Neural cell (in vitro differentiated cells): ENCODE measurements around the gene LBH. TPM values are rescaled to one million over a fixed set of nuclear protein-coding genes. Genes with fewer than 3 reads are reported as not detected.

Experiments
- H2AFZ ChIP-seq: fragments of 200-600, 300-800 bp; sonication (generic), shearing (Covaris generic); 2 replicates; pipeline ENCODE4 v1.6.0; 2014; ENCODE audit warnings: low read depth, mild to moderate bottlenecking, antibody characterized with exemption, low read length, moderate library complexity
- H3F3A ChIP-seq: fragments of 200-600 bp; shearing (Covaris generic); 2 replicates; pipeline ENCODE4 v1.6.1; 2016; ENCODE audit warnings: mild to moderate bottlenecking, moderate library complexity, mixed read lengths, antibody characterized with exemption, low read length; ENCODE audit not compliant: insufficient read depth, poor library complexity, severe bottlenecking
- H3K27ac ChIP-seq: fragments of 200-600, 300-800 bp; sonication (generic), shearing (Covaris generic); 2 replicates; pipeline ENCODE4 v1.5.1; 2014; ENCODE audit warnings: mild to moderate bottlenecking, low read length, moderate library complexity
- H3K27me3 ChIP-seq: fragments of 300-800, 200-600 bp; sonication (generic), shearing (Covaris generic); 2 replicates; pipeline ENCODE4 v1.6.0; 2014; ENCODE audit warnings: mild to moderate bottlenecking, low read depth, low read length, moderate library complexity; ENCODE audit not compliant: insufficient read depth
- H3K36me3 ChIP-seq: fragments of 300-800, 200-600 bp; sonication (generic), shearing (Covaris generic); 2 replicates; pipeline ENCODE4 v1.5.1; 2014; ENCODE audit warnings: mild to moderate bottlenecking, antibody characterized with exemption, low read length, moderate library complexity; ENCODE audit not compliant: insufficient read depth
- H3K4me2 ChIP-seq: fragments of 300-800, 200-600 bp; sonication (generic), shearing (Covaris generic); 2 replicates; pipeline ENCODE4 v1.6.0; 2014; ENCODE audit warnings: mild to moderate bottlenecking, low read length
- H3K4me3 ChIP-seq: fragments of 300-800, 200-600 bp; sonication (generic), shearing (Covaris generic); 2 replicates; pipeline ENCODE4 v1.5.1; 2014; ENCODE audit warnings: mild to moderate bottlenecking, low read length, moderate library complexity
- H3K79me2 ChIP-seq: fragments of 200-600 bp; shearing (Covaris generic); replicated peaks from 2 replicates; pipeline ENCODE4 v1.6.0; 2014; ENCODE audit warnings: mild to moderate bottlenecking, low read length, moderate library complexity; ENCODE audit not compliant: insufficient read depth
- H3K9ac ChIP-seq: fragments of 300-800, 200-600 bp; sonication (generic), shearing (Covaris generic); 2 replicates; pipeline ENCODE4 v1.6.1; 2016; ENCODE audit warnings: mild to moderate bottlenecking, low read length, mixed read lengths
- H3K9me2 ChIP-seq: fragments of 200-600 bp; shearing (Covaris generic); 2 replicates; pipeline ENCODE4 v1.6.1; 2016; ENCODE audit warnings: mild to moderate bottlenecking, low read length, mixed read lengths; ENCODE audit not compliant: insufficient read depth
- H3K9me3 ChIP-seq: fragments of 200-600, 300-800 bp; sonication (generic), shearing (Covaris generic); 2 replicates; pipeline ENCODE4 v1.6.1; 2016; ENCODE audit warnings: mild to moderate bottlenecking, mixed run types, low read length, moderate library complexity, mixed read lengths
- H4K20me1 ChIP-seq: fragments of 200-600 bp; shearing (Covaris generic); 2 replicates; pipeline ENCODE4 v1.6.1; 2016; ENCODE audit warnings: mild to moderate bottlenecking, mixed run types; ENCODE audit not compliant: insufficient read depth
- CTCF ChIP-seq: fragments of 450-650 bp; IDR thresholded peaks from 2 replicates; pipeline ENCODE4 v1.5.1; 2014; ENCODE audit warnings: antibody characterized with exemption, mild to moderate bottlenecking, moderate library complexity; ENCODE audit not compliant: poor library complexity, severe bottlenecking
- EP300 ChIP-seq: fragments of 450-650 bp; conservative IDR thresholded peaks from 2 replicates; pipeline ENCODE4 v1.6.1; 2014; ENCODE audit warnings: antibody characterized with exemption, mild to moderate bottlenecking, moderate library complexity; ENCODE audit not compliant: poor library complexity, severe bottlenecking
- EZH2 ChIP-seq: fragments of 200-600, 300-800 bp; shearing (Covaris generic), sonication (generic); IDR thresholded peaks from 2 replicates; pipeline ENCODE4 v1.6.1; 2014; ENCODE audit warnings: antibody characterized with exemption, low read length, borderline replicate concordance, mild to moderate bottlenecking; ENCODE audit not compliant: insufficient read depth, poor library complexity, severe bottlenecking
- MXI1 ChIP-seq: fragments of 450-650 bp; conservative IDR thresholded peaks from 2 replicates; pipeline ENCODE4 v1.6.1; 2014; ENCODE audit warnings: antibody characterized with exemption, mild to moderate bottlenecking; ENCODE audit not compliant: poor library complexity, severe bottlenecking
- POLR2AphosphoS5 ChIP-seq: IDR thresholded peaks from 2 replicates; pipeline ENCODE4 v1.6.1; 2012
- RAD21 ChIP-seq: fragments of 450-650 bp; conservative IDR thresholded peaks from 2 replicates; pipeline ENCODE4 v1.6.1; 2014; ENCODE audit warnings: antibody characterized with exemption, mild to moderate bottlenecking, moderate library complexity
- SMC3 ChIP-seq: fragments of 450-650 bp; conservative IDR thresholded peaks from 2 replicates; pipeline ENCODE4 v1.6.1; 2014; ENCODE audit warnings: antibody characterized with exemption, mild to moderate bottlenecking, moderate library complexity; ENCODE audit not compliant: poor library complexity
- TAF1 ChIP-seq: IDR thresholded peaks from 2 replicates; pipeline ENCODE4 v1.6.1; 2012; ENCODE audit warnings: low read depth
- polyA plus RNA-seq: library from polyadenylated mRNA; depleted of rRNA; stranded (reverse); fragments of >200 nt; gene quantifications from 2 replicates; pipeline ENCODE4 v1.2.3, GENCODE V29; 2014
- TF ChIP-seq, protein P1 (sequence below): IDR thresholded peaks from 2 replicates; pipeline ENCODE4 v1.6.1; 2012; ENCODE audit warnings: borderline replicate concordance

Gene LBH
- polyA plus RNA-seq, 1 donor from 2014 or later = 345 TPM

- no peak overlapping the region for H3K4me3 ChIP-seq
- H3K79me2 ChIP-seq = no peaks in the 10 kb centered on the region
- H3K9me3 ChIP-seq = no peaks in the 10 kb centered on the region
- no peak overlapping the region for H3K9ac ChIP-seq
- H3F3A ChIP-seq = no peaks in the 10 kb centered on the region
- no peaks in the 10 kb centered on the region for H4K20me1 ChIP-seq
- no peaks in the 10 kb centered on the region for H3K36me3 ChIP-seq
- H3K27ac ChIP-seq = no peak overlapping the region
- no peak overlapping the region for H2AFZ ChIP-seq
- H3K9me2 ChIP-seq = no peaks in the 10 kb centered on the region
- H3K27me3 ChIP-seq = no peaks in the 10 kb centered on the region
- no peak for TF ChIP-seq SMC3
- no peak for TF ChIP-seq RAD21
- TF ChIP-seq, protein P1, sequence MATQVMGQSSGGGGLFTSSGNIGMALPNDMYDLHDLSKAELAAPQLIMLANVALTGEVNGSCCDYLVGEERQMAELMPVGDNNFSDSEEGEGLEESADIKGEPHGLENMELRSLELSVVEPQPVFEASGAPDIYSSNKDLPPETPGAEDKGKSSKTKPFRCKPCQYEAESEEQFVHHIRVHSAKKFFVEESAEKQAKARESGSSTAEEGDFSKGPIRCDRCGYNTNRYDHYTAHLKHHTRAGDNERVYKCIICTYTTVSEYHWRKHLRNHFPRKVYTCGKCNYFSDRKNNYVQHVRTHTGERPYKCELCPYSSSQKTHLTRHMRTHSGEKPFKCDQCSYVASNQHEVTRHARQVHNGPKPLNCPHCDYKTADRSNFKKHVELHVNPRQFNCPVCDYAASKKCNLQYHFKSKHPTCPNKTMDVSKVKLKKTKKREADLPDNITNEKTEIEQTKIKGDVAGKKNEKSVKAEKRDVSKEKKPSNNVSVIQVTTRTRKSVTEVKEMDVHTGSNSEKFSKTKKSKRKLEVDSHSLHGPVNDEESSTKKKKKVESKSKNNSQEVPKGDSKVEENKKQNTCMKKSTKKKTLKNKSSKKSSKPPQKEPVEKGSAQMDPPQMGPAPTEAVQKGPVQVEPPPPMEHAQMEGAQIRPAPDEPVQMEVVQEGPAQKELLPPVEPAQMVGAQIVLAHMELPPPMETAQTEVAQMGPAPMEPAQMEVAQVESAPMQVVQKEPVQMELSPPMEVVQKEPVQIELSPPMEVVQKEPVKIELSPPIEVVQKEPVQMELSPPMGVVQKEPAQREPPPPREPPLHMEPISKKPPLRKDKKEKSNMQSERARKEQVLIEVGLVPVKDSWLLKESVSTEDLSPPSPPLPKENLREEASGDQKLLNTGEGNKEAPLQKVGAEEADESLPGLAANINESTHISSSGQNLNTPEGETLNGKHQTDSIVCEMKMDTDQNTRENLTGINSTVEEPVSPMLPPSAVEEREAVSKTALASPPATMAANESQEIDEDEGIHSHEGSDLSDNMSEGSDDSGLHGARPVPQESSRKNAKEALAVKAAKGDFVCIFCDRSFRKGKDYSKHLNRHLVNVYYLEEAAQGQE = no peak
- no peak for TF ChIP-seq EZH2
- TF ChIP-seq TAF1 = no peak
- no peak for TF ChIP-seq MXI1
- TF ChIP-seq CTCF = no peak
- TF ChIP-seq POLR2AphosphoS5 = no peak
- TF ChIP-seq EP300 = no peak
- no peak overlapping the region for H3K4me2 ChIP-seq
These were observed 69.3 kb downstream of the LBH start for GRCh38 chr2:30300456-30301221.

GRCh38 chr2:30301551-30301950 lies 70.2 kb downstream of the LBH start:
- TF ChIP-seq MXI1 (no peak), POLR2AphosphoS5 (no peak), SMC3 (no peak), EP300 (no peak)
- TF ChIP-seq, protein P1 = no peak
- Histone ChIP-seq H3K27ac (no peak overlapping the region), H3F3A (no peaks in the 10 kb centered on the region), H3K9me2 (no peaks in the 10 kb centered on the region), H3K27me3 (no peaks in the 10 kb centered on the region), H3K36me3 (no peaks in the 10 kb centered on the region), H3K4me2 (no peak overlapping the region), H2AFZ (no peak overlapping the region), H3K4me3 (no peak overlapping the region), H3K9ac (no peak overlapping the region), H3K79me2 (no peaks in the 10 kb centered on the region), H4K20me1 (no peaks in the 10 kb centered on the region), H3K9me3 (no peaks in the 10 kb centered on the region)
